Forelimb muscle (tissue), 1 donor: ENCODE measurements around the gene NARF. TPM values are rescaled to one million over a fixed set of nuclear protein-coding genes. Genes with fewer than 3 reads are reported as not detected.
"Not testable (repeated sequence)": the region's sequence is repeated elsewhere in the genome, so short reads cannot be mapped to it uniquely, and the experiment has no call there.

ENCODE experiments used
- DNase-seq: peaks from one replicate; pipeline ENCODE4 v3.0.0-alpha.2; 2013; ENCODE audit warnings: low read depth
- polyA plus RNA-seq: library from polyadenylated mRNA; unstranded; fragments of 120-200 nt; gene quantifications from one replicate; pipeline ENCODE4 v1.2.1, GENCODE V29; 2013; ENCODE audit not compliant: insufficient read length

NARF gene
- polyA plus RNA-seq, 1 donor: 60.0 TPM

DNA sequence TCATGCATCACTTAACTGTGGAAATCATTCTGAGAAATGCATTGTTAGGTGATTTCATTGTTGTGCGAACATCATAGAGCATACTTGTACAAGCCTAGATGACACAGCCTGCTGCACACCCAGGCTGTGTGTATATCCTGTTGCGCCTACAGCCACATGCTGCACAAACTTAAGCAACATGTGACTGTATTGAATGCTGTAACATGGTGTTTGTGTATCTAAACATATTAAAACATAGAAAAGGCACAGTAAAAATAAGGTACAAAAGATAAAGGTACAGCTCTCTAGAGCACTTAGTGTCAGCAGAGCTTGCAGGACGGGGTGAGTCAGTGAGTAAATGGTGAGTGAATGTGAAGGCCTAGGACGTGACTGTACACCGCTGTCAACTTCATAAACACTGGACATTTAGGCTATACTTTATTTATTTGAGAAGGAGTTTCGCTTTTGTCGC lies 72.9 kb downstream of the NARF start:
- no peak for DNase-seq

- DNase-seq: no peak
Observed at GRCh38 chr17:82534401-82534812, 75.9 kb downstream of the NARF start.

GRCh38 chr17:82536512-82537201 lies 78.1 kb downstream of the NARF start:
- DNase-seq: no peak

DNA sequence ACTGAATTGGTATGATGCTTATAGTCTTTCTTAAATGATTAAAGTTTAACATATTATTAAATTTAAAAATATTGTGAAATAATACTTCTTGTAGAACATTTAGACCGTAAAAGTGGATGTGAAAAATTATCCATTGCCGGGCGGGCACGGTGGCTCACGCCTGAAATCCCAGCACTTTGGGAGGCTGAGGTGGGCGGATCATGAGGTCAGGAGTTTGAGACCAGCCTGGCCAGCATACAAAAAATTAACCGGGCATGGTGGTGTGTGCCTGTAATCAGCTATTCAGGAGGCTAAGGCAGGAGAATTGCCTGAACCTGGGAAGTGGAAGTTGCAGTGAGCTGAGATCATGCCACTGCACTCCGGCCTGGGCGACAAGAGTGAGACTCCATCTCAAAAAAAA lies 78.7 kb downstream of the NARF start:
- not testable (repeated sequence) for DNase-seq

GRCh38 chr17:82539076-82539475 lies 80.5 kb downstream of the NARF start:
- DNase-seq: not testable (repeated sequence)

Other genes starting within 250 kb of the NARF start
- 31.7 TPM for gene CCDC57, start 245.9 kb upstream of the NARF start, polyA plus RNA-seq
- gene SLC16A3, start 229.7 kb upstream of the NARF start, polyA plus RNA-seq: 29.7 TPM
- 63.5 TPM for gene CSNK1D, start 185.0 kb upstream of the NARF start, polyA plus RNA-seq
- 0.43 TPM for gene CD7, start 141.1 kb upstream of the NARF start, polyA plus RNA-seq
- gene SECTM1, start 125.0 kb upstream of the NARF start, polyA plus RNA-seq: 3.3 TPM
- not detected for gene TEX19, start 99.5 kb upstream of the NARF start, polyA plus RNA-seq
- 5.8 TPM for gene UTS2R, start 87.0 kb upstream of the NARF start, polyA plus RNA-seq
- 19.6 TPM for gene HEXD, start 40.4 kb upstream of the NARF start, polyA plus RNA-seq
- gene OGFOD3, start 40.2 kb upstream of the NARF start, polyA plus RNA-seq: 17.9 TPM
- 25.2 TPM for gene CYBC1, start 8.0 kb upstream of the NARF start, polyA plus RNA-seq
- gene FOXK2, start 61.0 kb downstream of the NARF start, polyA plus RNA-seq: 37.9 TPM
- 56.1 TPM for gene WDR45B, start 189.7 kb downstream of the NARF start, polyA plus RNA-seq
- gene RAB40B, start 240.0 kb downstream of the NARF start, polyA plus RNA-seq: 48.8 TPM